GM19240 (cell line): ENCODE data around the gene SEC14L5.

Experiments used
- DNase-seq: peaks from one replicate; pipeline ENCODE4 v3.0.0; 2011; ENCODE audit warnings: low spot score; ENCODE audit not compliant: insufficient read length

The SEC14L5 gene

GRCh38 chr16:4982056-4982867 lies 24.1 kb downstream of the SEC14L5 start:
- no peak for DNase-seq

DNA sequence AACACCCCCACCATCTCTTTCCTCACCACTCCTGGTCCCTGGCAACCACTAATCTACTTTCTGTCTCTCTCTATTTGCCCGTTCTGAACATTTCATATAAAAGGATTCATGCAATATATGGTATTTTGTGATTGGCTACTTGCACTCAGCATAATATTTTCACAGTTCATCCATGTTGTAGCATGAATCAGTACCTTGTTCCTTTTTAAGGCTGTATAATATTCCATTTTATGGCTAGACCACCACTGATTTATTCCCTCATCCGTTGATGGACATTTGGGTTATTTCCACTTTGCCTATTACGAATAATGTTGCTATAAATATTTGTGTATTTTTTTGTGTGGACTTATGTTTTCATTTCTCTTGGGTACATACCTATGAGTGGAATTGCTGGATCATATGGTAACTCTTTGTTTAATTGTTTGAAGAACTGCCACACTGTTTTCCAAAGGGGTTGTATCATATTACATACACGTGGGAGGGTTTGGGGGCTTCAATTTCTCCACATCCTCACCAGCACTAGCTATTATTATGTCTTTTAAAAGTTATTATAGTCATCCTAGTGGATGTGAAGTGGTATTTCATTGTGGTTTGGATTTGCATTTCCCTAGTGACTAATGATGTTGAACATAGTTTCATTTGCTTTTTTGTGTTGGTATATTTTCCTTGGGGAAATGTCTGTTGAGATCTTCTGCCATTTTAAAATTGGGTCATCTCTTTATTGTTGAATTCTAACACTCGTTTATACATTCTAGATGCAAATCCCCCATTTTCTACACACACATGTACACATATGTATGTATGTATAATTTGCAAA lies 26.3 kb downstream of the SEC14L5 start:
- DNase-seq = no peak

DNA sequence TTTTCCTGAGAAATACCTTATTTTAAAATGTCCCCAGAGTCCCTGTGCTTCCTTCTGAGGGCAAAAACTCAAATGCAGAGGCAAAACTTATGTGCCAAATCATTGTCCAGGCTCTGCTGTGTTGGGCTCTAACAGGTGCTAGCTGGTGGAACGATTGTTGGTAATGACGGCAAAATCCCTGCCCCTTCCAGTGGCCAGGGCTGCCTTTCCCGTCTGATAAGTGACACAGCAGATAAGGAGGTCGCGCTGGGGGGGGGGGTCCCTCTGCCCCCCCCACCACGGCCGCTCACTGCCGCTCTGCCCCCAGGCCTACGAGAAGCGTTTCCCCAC lies 29.1 kb downstream of the SEC14L5 start:
- DNase-seq = no peak

DNA sequence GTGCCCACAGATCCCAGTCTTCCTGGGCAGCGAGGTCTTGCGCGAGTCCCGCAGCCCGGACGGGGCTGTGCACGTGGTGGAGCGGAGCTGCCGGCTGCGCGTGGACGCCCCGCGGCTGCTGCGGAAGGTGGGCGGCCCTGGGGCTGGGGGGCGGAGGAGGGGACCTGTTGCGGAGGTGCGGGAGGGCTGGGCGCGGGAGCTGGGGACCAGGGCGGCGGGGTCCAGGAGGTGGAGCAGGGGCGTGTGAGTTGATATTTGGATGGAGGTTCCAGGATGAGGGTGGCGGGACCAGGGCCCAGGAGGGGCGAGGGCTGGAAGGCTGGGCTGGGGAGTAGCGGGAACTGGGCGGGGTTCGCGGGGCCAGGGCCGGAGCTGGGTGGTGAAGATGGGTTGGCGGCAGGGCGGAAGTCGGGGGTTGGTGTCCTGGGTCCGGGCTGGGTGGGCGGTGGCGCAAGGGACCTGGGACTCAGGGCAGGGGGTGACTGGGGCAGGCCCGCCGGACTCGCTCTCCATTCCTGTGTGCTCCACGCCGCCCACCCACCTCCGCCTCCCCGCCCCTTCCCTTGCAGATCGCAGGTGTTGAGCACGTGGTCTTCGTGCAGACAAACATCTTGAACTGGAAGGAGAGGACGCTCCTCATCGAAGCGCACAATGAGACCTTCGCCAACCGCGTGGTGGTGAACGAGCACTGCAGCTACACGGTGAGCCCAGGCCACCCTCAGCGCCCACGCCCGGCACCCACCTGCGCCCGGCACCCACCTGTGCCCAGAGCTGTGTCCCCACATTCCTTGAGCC lies 29.6 kb downstream of the SEC14L5 start:
- DNase-seq = no peak

DNA sequence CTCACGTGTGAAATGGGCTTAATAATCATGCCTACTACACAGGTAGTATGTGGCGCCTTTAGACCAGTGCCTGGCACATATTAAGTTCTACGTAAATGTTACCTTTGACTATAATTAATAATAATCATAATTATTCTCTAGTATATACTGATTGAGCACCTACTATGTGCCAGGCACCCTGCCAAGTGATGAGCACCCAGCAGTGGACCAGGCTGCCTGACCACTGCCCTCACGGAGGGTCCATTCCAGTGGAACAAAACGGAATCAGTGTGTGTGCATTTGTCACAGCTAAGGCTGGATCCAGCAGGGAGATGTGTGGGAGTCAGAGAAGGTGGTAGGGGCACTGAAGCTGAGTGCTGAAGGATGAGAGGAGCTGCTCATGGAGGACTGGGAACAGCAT lies 30.5 kb downstream of the SEC14L5 start:
- DNase-seq = no peak

- no peak for DNase-seq
Measured at GRCh38 chr16:4989391-4990006, 31.4 kb downstream of the SEC14L5 start.

- DNase-seq = no peak
Measured at GRCh38 chr16:4990415-4990814, 32.3 kb downstream of the SEC14L5 start.

DNA sequence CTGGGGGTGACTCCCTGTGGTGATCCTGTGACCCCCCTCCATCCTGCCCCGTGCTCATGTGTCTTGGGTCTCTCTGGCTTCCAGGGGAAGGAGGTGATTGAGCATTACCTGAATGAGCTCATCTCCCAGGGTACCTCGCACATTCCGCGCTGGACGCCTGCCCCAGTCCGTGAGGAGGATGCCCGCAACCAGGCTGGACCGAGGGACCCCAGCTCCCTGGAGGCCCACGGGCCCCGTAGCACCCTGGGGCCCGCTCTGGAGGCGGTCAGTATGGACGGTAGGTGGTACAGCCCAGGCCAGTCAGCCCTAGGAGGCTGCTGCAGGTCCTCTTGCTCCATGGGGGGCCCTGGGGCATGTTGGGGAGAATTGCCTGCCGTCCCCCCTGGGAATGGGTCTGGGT lies 33.6 kb downstream of the SEC14L5 start:
- no peak for DNase-seq

- DNase-seq = no peak
Measured at GRCh38 chr16:4994719-4995434, 36.7 kb downstream of the SEC14L5 start.

DNA sequence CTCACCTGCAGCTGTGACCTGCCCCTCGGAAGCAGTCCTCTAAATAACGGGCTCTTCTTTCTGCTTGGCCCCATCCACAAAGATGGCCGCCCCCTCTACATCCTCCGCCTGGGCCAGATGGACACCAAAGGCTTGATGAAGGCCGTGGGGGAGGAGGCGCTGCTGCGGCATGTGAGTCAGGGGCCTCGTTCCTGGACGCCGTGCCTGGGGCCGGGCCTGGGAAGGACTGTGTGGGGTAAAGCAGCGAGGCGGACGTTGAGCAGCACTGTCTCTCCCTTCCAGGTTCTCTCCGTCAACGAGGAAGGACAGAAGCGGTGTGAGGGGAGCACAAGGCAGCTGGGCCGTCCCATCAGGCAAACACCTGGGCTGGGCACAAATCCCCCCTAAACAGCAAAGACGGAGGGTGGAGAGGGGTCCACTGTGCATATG lies 42.5 kb downstream of the SEC14L5 start:
- DNase-seq = no peak

DNA sequence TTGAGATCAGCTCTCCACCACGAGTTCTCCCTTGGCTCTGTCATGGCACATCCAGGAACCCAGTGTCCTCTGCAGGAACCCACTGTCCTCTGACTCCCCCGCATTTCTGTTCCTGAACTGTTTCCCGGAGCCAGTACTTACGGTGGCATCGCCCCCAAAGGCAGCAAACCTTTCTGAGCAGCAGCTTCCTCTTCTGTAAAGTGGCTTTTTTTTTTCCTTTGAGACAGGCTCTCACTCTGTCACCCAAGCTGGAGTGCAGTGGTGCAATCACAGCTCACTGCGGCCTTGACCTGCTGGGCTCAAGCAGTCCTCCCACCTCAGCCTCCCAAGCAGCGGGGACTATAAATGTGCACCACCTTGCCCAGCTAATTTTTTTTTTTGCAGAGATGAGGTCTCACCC lies 43.4 kb downstream of the SEC14L5 start:
- DNase-seq = no peak

DNA sequence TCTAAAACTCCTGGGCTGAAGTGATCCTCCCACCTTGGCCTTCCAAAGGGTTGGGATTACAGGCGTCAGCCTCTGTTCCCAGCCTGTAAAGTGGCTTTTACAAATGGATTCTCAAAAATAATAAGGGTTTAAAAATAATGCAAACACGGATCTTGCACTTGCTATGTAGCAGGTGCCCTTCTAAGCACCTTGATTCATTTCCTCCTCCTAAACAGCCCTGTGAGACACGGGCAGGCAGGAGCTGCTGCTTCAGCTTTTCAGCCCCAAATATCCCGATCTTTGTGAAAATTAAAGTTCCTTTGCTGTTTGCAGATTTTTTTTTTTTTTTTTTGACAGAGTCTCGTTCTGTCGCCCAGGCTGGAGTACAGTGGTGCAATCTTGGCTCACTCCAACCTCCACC lies 43.9 kb downstream of the SEC14L5 start:
- no peak for DNase-seq

DNA sequence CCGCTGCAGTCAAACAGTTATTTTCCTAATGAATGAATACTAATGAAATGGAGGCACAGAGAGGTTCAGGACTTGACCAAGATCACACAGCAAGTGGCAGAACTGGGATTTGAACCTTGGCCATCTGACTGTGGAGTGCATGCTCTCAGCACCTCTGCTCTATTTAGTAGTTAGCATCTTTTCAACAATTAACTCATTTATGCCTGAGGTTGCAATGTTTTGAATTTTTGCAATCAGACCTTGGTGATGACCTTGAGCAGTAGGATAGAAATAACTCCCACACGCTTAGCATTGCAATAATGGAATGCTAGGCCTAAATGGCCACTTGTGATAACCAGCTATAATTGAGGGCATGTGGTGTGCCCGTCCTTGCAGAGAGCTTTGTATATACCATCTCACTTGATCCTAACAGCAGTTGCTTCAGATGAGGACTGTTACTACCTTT lies 44.6 kb downstream of the SEC14L5 start:
- DNase-seq = no peak

- DNase-seq = no peak
Measured at GRCh38 chr16:5003211-5003610, 45.1 kb downstream of the SEC14L5 start.

DNA sequence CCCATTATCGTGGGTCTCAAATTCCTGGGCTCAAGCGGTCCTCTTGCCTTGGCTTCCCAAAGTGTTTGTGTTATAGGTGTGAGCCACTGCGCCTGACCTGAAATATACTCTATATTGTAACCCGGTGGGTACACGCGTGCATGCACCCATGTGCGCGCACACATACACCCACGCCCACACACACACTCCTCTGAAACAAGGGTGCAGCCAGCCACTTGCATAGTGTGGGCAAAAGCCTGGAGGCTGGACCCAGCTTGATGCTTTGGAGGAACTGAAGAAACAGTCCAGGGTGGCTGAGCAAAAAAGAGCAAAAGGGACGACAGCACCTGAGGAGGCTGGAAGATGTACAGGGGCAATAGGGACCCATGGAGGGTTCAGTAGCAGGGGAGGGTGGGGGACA lies 45.7 kb downstream of the SEC14L5 start:
- no peak for DNase-seq

DNA sequence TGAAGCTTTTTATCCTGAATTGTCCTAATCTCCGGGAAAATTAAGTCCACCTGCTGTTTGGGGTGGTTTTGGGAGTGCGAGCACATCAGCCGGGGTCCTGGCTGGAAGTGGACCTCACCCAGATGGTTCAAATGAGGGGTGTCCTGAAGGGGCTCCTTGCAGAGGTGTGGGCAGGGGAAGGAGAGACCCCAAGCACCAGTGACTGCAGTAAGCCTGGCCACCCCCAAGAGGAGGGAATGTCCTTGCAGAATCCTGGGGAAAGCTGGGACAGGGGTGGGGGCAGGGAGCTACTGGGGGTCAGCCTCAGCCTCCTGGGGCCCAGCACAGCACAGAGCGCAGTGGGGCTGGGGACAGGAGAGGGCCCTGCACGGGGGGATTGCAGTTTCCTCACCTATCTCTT lies 46.2 kb downstream of the SEC14L5 start:
- no peak for DNase-seq

- no peak for DNase-seq
Measured at GRCh38 chr16:5005916-5006315, 47.8 kb downstream of the SEC14L5 start.

DNA sequence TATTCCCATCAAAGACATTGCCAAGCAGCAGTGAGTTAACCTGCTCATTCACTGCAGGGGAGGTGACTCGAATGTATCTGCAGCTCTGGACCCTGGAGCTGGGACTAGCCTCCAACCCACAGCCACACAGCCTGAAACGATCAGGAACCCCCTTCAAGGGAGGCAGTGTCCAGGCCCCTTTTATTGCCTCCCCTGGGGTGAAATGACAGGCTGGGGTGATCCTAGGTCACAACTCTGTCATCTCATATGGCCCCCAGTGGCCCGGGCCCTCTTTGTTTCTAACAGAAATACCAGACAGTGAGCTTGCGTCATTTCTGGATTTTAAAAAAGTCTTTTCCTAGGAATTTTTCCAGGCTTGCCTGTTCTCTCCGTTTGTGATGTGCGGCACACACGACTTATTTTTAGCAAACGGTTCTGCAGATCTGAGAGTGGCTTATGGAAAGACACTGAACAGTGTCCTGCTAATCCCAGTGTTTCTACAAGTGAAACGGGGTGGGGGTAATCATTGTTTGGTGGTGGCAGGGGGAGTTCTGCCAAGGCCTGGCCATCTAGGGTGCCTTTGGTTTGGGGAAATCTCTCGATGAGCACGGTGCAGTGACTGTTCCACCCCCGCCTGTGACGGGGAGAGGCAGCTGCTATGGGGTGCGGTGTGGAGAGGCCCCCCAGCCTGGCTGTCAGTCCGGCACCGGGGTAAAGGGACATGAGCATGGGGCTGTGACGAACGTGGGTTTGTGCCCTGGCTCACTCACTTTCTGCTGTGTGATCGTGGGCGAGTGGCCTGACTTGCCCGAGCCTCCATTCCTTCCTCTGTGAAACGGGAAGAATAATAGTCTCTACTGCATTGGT lies 48.4 kb downstream of the SEC14L5 start:
- DNase-seq = no peak

DNA sequence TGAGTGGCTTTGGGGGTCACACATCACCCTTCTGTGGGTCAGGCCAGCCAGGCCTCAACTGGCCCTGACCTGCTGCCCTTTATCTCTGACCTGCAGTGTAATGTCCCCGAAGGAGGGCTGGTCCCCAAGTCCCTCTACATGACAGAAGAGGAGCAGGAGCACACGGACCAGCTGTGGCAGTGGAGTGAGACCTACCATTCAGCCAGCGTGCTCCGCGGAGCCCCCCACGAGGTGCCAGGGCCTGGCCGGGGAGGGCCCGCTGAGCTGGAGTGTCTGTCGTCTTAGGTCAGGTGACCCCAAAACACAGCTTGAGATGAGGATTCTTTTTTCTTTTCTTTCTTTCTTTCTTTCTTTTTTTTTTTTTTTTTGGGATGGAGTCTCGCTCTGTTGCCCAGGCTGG lies 49.1 kb downstream of the SEC14L5 start:
- DNase-seq = no peak

GRCh38 chr16:5008311-5008731 lies 50.2 kb downstream of the SEC14L5 start:
- no peak for DNase-seq
